Lung (tissue), 12 donors: ENCODE measurements around the gene PFDN1. TPM values are rescaled to one million over a fixed set of nuclear protein-coding genes. Genes with fewer than 3 reads are reported as not detected.

Source experiments
- ATAC-seq: fragments of 200-7000 bp; cut with Tn5 transposase; one replicate; pipeline ENCODE4 v1.9.1; 2020; ENCODE audit warnings: moderate number of reproducible peaks; ENCODE audit not compliant: insufficient read depth, low FRiP score
- DNase-seq, 3 donors: peaks; one replicate each; pipeline ENCODE4 v3.0.0-alpha.2; 2013 to 2017
- H3K27ac ChIP-seq, 2 donors: one replicate each; pipeline ENCODE4 v1.5.1; 2013; ENCODE audit warnings: mild to moderate bottlenecking in 2 of 2, moderate library complexity in 2 of 2, control low read depth in 1 of 2, inconsistent platforms in 1 of 2, low read depth in 1 of 2, low read length in 1 of 2
- H3K27me3 ChIP-seq, 3 donors: one replicate each; pipeline ENCODE4 v1.5.1; 2013; ENCODE audit warnings: low read length in 2 of 3; ENCODE audit not compliant: control insufficient read depth in 3 of 3, insufficient read depth in 3 of 3
- H3K36me3 ChIP-seq, 4 donors: one replicate each; pipeline ENCODE4 v1.5.1; 2013; ENCODE audit warnings: low read length in 4 of 4, mild to moderate bottlenecking in 1 of 4, moderate library complexity in 1 of 4; ENCODE audit not compliant: control insufficient read depth in 4 of 4, insufficient read depth in 4 of 4
- H3K4me1 ChIP-seq, 5 donors: one replicate each; pipeline ENCODE4 v1.5.1; 2013; ENCODE audit warnings: low read length in 5 of 5, mild to moderate bottlenecking in 2 of 5, moderate library complexity in 1 of 5; ENCODE audit not compliant: control insufficient read depth in 5 of 5, insufficient read depth in 5 of 5
- H3K4me3 ChIP-seq: one replicate; pipeline ENCODE4 v1.5.1; 2013; ENCODE audit warnings: mild to moderate bottlenecking, control low read depth, moderate library complexity
- H3K9ac ChIP-seq, 2 donors: one replicate each; pipeline ENCODE4 v1.5.1; 2013; ENCODE audit warnings: low read length in 2 of 2, control low read depth in 1 of 2; ENCODE audit not compliant: insufficient read depth in 1 of 2
- H3K9me3 ChIP-seq, 4 donors: one replicate each; pipeline ENCODE4 v1.5.1; 2013; ENCODE audit warnings: low read length in 3 of 4, mild to moderate bottlenecking in 1 of 4, moderate library complexity in 1 of 4; ENCODE audit not compliant: control insufficient read depth in 4 of 4, insufficient read depth in 3 of 4
- WGBS, 2 donors: extraction: QIAGEN DNeasy Blood & Tissue Kit; methylation state at CpG; one replicate each; pipeline ENCODE4 v1.1.7; 2013; 5-methylcytosine and 5-hydroxymethylcytosine counted together
- polyA plus RNA-seq, 2 donors: library from polyadenylated mRNA; stranded (reverse); fragments of 200-250 nt; gene quantifications; one replicate each; pipeline ENCODE4 v1.2.1, GENCODE V29; 2013
- total RNA-seq, 2 donors: library from RNA; depleted of rRNA in 1 of 2; stranded (reverse); fragments of >200 nt in 1 of 2; gene quantifications; one replicate each; pipeline ENCODE4 v1.2.1, GENCODE V29; 2014 to 2021
- TF ChIP-seq, protein P1 (sequence below): IDR thresholded peaks from 2 replicates; pipeline ENCODE4 v1.5.1; 2012; ENCODE audit warnings: mild to moderate bottlenecking; ENCODE audit errors: control extremely low read depth, extremely low read depth
- donor health status: control.
- donor health status: control.
- donor health status: Bipolar disorder and iron deficiency.
- donor health status: healthy.
- donor health status: DM: yes; HTN: yes; CAD: no.

PFDN1 gene
- total and polyA plus RNA-seq, 4 donors, result 42.0 to 108 (median 51.6) TPM

DNA sequence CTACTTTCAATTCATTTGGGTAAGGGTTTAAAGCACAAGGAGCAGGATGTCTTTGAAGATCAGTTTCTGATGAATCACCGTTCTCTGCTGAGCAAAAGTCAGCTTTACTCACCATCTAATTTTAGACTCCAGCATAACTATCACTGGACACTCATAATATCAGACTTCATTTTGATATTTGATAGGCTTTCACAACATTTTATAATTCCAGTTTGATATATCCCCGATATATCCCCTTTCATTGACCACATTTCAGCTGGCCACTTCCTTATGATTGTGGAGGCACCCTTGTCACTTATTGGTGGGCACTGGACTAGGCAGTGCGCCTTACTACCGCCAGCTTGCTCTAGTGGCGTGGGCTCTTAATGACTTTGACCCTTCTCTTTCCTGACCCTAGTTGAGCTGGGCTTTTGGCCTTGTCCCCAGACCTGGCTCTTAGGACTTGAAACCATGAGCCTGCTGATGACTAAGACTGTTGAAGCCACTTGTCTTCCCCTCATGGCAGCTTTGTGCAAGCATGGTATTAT is 81.1 kb downstream of the PFDN1 start:
- no peak for ATAC-seq
- Histone ChIP-seq H3K9ac (no peak overlapping the region), H3K4me3 (no peak overlapping the region), H3K9me3 (no peaks in the 10 kb centered on the region), H3K4me1 (peaks cover 0 to 45% (median 6%) of the 10 kb centered on the region in 5 donors), H3K27ac (peak overlapping the region; percentile 35 to 93), H3K27me3 (no peaks in the 10 kb centered on the region), H3K36me3 (no peaks in the 10 kb centered on the region)
- TF ChIP-seq, protein P1, sequence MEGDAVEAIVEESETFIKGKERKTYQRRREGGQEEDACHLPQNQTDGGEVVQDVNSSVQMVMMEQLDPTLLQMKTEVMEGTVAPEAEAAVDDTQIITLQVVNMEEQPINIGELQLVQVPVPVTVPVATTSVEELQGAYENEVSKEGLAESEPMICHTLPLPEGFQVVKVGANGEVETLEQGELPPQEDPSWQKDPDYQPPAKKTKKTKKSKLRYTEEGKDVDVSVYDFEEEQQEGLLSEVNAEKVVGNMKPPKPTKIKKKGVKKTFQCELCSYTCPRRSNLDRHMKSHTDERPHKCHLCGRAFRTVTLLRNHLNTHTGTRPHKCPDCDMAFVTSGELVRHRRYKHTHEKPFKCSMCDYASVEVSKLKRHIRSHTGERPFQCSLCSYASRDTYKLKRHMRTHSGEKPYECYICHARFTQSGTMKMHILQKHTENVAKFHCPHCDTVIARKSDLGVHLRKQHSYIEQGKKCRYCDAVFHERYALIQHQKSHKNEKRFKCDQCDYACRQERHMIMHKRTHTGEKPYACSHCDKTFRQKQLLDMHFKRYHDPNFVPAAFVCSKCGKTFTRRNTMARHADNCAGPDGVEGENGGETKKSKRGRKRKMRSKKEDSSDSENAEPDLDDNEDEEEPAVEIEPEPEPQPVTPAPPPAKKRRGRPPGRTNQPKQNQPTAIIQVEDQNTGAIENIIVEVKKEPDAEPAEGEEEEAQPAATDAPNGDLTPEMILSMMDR, result no peak
- 78 to 84% methylated on average over 5 of the region's 5 CpGs for WGBS, 2 donors
- no peak for DNase-seq

DNA sequence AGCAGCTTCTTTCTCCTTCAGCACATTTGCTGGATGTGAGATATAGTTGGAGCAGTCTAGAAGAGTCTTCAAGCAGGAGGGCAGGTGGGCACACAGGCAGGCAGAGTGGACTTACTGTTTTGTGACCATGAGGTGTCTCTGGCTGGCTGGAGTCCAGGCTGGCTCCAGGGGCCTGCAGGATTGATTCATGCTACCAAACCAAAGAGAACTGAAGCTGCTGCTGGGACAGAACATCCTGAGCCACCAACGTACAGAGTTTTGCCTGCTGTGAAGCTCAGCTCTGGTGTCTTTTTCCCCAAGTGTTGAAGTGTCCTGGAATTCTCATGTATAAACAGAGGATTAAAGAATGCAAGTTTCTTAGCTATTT is 82.2 kb downstream of the PFDN1 start:
- ATAC-seq (no peak), DNase-seq (no peak)
- no peaks in the 10 kb centered on the region for H3K36me3 ChIP-seq
- WGBS, 2 donors, result 78 to 81% methylated on average over 1 of the region's 1 CpG
- peaks cover 0 to 52% (median 6%) of the 10 kb centered on the region in 5 donors for H3K4me1 ChIP-seq
- no peaks in the 10 kb centered on the region for H3K27me3 ChIP-seq
- no peak overlapping the region for H3K4me3 ChIP-seq
- TF ChIP-seq, protein P1, result no peak
- H3K9ac ChIP-seq, result no peak overlapping the region
- peak overlapping the region; percentile 20 to 93 for H3K27ac ChIP-seq
- no peaks in the 10 kb centered on the region for H3K9me3 ChIP-seq

DNA sequence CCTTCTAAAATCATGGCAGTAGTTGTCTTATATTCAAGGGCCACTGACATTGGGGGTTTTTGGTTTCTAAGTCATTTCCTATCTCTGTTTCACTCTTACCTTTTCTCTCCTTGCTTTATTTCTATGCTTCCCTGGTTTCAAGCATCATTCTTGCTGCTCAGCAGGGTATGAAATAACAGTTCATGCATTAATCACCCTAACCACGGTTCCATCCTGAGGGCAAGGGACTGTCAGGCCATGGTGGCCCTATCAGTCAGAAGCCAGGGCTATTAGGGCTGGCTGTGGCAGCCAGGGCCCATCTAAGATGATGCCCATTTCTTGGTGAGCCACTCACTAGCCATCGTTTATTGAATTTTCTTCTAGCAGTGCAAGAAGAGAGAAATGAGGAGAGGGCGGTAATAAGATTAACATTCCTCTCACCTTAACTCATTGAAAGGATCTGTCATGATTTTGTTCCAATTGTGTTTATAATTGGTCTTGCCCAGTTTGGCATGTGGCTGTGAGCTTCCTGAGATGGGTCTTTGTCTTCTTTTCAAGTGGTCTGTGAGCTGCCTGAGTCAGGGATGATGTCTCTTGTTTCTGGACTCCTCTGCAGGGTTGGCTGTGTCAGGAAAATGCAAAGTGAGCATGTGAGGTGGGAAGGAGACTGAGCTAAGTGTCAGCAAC is 82.7 kb downstream of the PFDN1 start:
- Histone ChIP-seq H3K4me1 (peaks cover 0 to 47% (median 6%) of the 10 kb centered on the region in 5 donors), H3K9ac (no peak overlapping the region), H3K27ac (peak overlapping the region; percentile 20 to 93)

More for the DNA sequence above, 82.7 kb downstream of the PFDN1 start:
- no peaks in the 10 kb centered on the region for H3K27me3 ChIP-seq
- ATAC-seq (no peak), DNase-seq (no peak)
- H3K36me3 ChIP-seq, result no peaks in the 10 kb centered on the region
- 74 to 83% methylated on average over 3 of the region's 3 CpGs for WGBS, 2 donors
- H3K9me3 ChIP-seq, result no peaks in the 10 kb centered on the region
- TF ChIP-seq, protein P1, result no peak
- H3K4me3 ChIP-seq, result no peak overlapping the region
